GM21723 (cell line): ENCODE measurements around the gene NACA2.
"Not testable (repeated sequence)": the region's sequence is repeated elsewhere in the genome, so short reads cannot be mapped to it uniquely, and the experiment has no call there.

Experiments used
- ATAC-seq: cut with Tn5 transposase; IDR thresholded peaks from one replicate; pipeline ENCODE4 v1.9.1; 2021; ENCODE audit warnings: mild to moderate bottlenecking, moderate library complexity; ENCODE audit not compliant: unreplicated experiment

The NACA2 gene

DNA sequence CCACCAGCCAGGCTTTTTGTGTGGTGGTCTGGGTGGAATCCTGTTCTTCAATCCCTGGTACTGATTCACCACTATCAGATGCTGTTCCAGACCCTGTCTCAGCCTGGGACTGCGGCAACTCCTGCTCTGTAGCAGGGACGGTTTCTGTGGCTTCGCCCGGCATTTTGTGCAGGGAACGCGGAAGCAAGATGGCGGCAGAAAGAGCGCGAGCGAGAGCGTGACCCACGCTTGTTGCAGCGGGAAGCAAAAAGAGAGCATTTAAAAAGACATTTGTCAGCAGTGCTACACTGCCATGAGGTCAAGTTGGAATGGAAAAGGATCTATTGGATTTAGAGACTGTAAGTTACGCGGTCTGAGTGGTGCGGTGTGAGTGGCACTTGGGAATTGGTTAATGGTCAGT, at the start of gene NACA2:
NACA2 (minus strand) TSS at position 202 of the 400 bp plus-strand sequence; CDS start at position 163, 39 bp downstream.
- ATAC-seq = no peak

DNA sequence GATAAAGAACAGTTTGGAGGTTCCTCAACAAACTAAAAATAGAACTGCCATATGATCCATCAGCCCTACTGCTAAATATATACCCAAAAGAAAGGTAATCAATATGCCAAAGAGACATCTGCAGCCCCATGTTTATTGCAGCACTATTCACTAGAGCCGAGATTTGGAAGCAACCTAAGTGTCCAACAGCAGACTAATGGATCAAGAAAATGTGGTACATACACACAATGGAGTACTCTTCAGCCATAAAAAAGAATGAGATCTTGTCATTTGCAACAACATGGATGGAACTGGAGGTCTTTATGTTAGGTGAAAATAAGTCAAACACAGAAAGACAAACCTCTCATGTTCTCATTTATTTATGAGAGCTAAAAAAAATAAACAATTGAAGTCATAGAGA, 48.8 kb upstream of the NACA2 start:
- no peak for ATAC-seq

DNA sequence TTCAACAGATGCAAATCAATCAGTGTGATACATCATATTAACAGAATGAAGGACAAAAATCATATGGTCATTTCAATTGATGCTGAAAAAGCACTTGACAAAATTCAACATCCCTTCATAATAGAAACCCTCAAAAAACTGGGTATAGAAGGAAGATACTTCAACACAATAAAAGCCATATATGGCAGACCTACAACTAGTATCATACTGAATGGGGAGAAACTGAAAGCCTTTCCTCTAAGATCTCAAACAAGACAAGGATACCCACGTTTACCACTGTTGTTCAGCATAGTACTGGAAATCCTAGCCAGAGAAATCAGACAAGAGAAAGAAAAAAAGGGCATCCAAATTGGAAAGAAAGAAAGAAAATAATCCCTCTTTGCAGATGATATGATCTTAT, 47.1 kb upstream of the NACA2 start:
- no peak for ATAC-seq

DNA sequence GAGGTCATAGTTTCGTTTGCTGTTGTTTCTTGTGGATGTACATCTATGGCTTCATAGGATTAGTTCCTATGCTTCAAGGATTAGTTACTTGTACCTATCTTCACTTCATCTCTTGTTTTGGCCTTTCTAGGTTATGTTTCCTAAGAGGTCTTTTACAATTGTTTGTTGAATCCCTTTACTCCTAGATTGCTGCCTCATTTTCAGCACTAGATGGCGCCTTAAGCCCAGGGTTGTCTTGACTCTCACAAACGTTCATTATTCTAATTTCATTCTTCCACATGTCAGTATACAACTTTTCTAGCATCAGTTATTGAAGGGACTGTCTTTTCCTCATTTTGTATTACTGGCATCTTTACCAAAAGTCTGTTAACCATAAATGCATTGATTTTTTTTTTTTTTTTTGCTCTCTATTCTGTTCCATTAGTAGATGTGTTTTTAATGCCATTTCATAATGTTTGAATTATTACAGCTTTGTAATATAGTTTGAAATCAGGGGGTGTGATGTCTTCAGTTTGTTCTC, 45.0 kb upstream of the NACA2 start:
- ATAC-seq = no peak

DNA sequence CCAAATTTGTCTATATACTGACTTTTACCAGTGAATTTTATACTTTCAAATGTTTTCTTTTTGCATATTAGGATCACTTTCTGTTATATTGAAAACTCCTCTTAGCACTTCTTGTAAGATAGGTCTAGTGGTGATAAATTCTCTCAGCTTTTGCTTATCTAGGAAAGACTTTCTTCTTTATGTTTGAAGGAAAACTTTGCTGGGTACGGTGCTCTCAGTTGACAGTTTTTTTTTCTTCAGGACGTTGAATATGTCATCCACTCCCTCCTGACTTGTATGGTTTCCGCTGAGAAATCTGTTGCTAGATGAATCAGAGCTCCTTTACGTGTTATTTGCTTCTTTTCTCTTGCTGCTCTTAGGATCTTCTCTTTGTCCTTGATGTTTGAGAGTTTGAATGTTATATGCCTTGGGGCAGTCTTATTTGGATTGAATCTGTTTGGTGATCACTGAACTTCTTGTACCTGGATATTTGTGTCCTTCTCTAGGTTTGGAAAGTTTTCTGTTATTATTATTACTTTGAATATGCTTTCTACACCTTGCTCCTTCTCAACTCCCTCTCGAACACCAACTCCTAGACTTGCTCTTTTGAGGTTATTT, 44.0 kb upstream of the NACA2 start:
- no peak for ATAC-seq

DNA sequence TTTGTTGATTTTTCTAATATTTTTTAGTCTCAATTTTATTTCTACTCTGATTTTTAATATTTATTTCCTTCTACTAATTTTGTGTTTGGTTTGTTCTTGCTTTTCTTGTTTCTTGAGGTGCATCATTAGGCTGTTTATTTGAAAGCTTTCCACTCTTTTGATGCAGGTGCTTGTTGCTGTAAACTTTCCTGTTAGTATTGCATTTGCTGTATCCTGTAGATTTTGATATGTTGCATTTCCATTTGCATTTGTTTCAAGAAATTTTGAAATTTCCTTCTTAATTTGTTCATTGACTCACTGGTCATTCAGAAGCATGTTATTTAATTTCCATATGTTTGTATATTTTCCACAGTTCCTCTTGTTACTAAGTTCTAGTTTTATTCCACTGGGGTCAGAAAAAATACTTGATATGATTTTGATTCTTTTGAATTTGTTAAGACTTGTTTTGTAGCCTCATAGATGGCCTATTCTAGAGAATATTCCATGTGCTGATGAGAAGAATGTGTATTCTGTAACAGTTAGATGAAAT, 43.1 kb upstream of the NACA2 start:
- ATAC-seq = no peak

DNA sequence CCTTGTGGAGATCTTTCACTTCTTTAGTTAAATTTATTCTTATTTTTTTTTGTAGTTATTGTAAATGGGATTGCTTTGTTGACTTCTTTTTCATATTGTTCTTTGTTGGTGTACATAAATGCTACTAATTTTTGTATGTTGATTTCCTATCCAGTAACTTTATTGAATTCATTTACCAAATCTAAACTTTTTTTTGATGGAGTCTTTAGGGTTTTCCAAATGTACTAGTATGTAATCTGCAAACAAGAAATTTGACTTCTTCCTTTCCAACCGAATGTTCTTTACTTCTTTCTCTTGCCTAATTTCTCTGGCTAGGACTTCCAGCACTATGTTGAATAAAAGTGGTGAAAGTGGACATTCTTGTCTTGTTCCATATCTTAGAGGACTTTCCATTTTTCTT, 41.8 kb upstream of the NACA2 start:
- no peak for ATAC-seq

- ATAC-seq = no peak
Observed at GRCh38 chr17:61631800-61632199, 40.8 kb upstream of the NACA2 start.

GRCh38 chr17:61628158-61628557, 37.1 kb upstream of the NACA2 start:
- ATAC-seq = not testable (repeated sequence)

GRCh38 chr17:61627658-61628057, 36.6 kb upstream of the NACA2 start:
- ATAC-seq = no peak

- ATAC-seq = no peak
Observed at GRCh38 chr17:61627125-61627524, 36.1 kb upstream of the NACA2 start.

- no peak for ATAC-seq
Observed at GRCh38 chr17:61625564-61625963, 34.5 kb upstream of the NACA2 start.

GRCh38 chr17:61624951-61625350, 33.9 kb upstream of the NACA2 start:
- ATAC-seq = no peak

DNA sequence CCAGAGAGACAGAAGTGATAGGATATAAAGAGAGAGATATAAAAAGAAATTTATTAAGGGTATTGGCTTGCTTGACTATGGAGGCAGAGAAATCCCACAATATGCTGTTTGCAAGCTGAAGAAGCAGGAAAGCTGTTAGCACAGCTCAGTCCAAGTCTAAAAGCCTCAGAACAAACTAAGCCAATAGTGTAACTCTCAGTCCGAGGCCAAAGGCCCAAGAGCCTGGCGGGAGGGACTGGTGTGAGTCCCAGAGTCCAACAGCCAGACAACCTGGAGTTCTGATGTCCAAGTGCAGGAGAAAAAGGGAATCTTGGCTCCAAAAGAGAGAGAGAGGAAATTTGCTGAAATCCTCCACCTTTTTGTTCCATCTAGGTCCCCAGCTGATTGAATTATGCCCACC, 30.3 kb upstream of the NACA2 start:
- no peak for ATAC-seq

DNA sequence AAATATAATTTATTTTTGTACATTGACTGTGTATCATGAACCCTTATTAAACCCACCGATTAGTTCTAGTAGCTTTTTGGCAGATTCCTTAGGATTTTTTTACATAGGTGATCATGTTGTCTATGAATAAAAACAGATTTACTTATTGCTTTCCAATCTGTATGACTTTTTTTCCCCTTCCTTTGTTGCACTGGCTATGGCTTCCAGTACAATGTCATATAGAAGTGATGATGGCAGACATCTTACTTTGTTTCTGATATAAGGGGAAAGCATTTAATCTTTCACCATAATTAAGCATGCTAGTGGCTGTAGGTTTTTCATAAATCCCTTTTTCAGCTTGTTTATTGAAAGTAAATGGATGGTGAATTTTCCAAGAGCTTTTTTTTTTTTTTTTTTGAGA, 28.9 kb upstream of the NACA2 start:
- no peak for ATAC-seq

DNA sequence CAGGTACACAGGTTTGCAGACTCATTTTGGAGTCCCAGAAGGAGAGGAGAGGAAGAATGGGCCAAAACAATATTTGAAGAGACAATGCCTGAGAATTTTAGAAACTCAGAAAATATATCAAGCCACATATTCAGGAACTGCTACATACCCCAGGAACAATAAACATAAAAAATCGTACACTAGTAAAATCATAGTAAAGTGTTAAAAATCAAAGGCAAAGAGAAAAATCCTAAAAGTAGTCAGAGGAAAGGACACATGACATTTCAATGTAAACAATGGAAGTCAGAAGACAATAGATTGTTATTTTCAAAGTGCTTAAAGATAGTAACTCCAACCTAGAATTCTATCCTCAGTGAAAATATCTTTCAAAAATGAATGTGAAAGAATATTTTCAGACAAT, 28.5 kb upstream of the NACA2 start:
- ATAC-seq = no peak

- ATAC-seq = no peak
Observed at GRCh38 chr17:61618950-61619349, 27.9 kb upstream of the NACA2 start.

GRCh38 chr17:61617330-61617729, 26.3 kb upstream of the NACA2 start:
- ATAC-seq = no peak

- no peak for ATAC-seq
Observed at GRCh38 chr17:61616783-61617182, 25.8 kb upstream of the NACA2 start.

GRCh38 chr17:61614219-61614618, 23.2 kb upstream of the NACA2 start:
- ATAC-seq = no peak

DNA sequence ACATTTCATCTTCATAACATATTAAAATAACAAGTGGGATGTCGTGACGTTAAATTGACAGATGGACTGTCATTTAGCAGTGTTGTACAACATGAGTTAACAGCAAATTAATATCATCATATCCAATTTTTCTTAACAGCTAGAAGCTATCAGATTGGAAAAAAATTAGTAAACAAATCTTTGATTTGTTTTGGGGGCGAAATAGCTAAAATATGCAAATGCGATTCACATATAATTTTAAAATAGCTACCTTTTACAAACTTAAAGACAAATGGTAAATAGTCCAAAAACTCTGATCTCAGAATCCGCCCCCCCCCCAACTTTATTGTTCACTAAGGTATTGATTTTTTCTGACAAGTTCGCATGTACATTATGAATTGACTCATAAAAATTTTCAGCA, 20.3 kb upstream of the NACA2 start:
- ATAC-seq = no peak

DNA sequence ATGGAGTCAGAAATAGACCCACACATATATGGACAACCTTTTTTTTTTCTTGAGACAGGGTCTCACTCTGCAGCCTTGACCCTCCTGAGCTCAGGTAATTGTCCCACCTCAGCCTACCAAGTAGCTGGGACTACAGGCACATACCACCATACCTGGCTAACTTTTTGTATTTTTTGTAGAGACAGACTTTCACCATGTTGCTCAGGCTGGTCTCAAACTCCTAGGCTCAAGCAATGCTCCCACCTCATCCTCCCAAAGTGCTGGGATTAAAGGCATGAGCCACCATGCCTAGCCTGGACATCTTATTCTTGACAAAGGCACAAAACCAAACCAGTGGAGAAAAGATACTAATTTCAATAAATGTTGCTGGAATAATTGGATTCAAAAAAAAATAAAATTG, 14.7 kb upstream of the NACA2 start:
- no peak for ATAC-seq

DNA sequence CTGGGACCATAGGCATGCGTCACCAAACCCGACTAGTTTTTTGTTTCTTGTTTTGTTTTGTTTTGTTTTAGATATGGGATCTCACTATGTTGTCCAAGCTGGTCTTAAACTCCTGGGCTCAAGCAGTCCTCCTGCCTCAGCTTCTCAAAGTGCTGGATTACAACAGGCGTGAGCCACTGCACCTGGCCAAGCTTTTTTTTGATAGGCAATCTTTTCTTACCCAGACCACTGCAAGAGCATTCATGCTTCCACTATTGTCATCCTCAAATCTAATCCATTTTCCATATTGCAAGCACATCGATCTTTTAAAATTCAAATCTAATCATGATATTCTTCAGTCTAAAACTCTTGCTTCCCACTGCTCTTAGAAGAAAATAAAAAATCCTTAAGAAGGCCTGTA, 10.3 kb upstream of the NACA2 start:
- no peak for ATAC-seq
